Measurements from ENCODE around the gene ZNF511. TPM values are rescaled to one million over a fixed set of nuclear protein-coding genes. Genes with fewer than 3 reads are reported as not detected.

ZNF511 gene
- total RNA-seq, 1 experiment from 2014 or later, result 49.0 TPM

- no peaks in the 10 kb centered on the region for H3K27me3 ChIP-seq (ENCODE audit: insufficient read depth, low read length)
- POLR2A ChIA-PET, result no interaction called here
- CTCF ChIA-PET, result no interaction called here
- RAD21 ChIA-PET (ENCODE audit: low non-redundant PET in 1 of 2, low total read pairs in 2 of 2, uncharacterized antibody in 2 of 2, unreplicated experiment in 2 of 2), result no interaction called here
- H3K9me2 ChIP-seq (ENCODE audit: insufficient read depth), result no peaks in the 10 kb centered on the region
- no peaks in the 10 kb centered on the region for H4K20me1 ChIP-seq (ENCODE audit: insufficient read depth)
- no peak overlapping the region for H3K4me3 ChIP-seq (replicated peaks in 1 of 2; ENCODE audit: low read depth in 1 of 2, low read length in 2 of 2)
- intact Hi-C loops (cut with micrococcal nuclease), result no loop called here
- H3K36me3 ChIP-seq (ENCODE audit: control insufficient read depth in 1 of 2, insufficient read depth in 2 of 2, low read length in 2 of 2), result no peaks in the 10 kb centered on the region; a peak in 2 of 4 replicates
- no peaks in the 10 kb centered on the region for H3K79me2 ChIP-seq (ENCODE audit: insufficient read depth, low read length)
- H3K4me2 ChIP-seq (ENCODE audit: low read length), result no peak overlapping the region
- peaks cover 0 to 6% of the 10 kb centered on the region in 2 experiments; a peak in 1 of 4 replicates for H3K4me1 ChIP-seq (ENCODE audit: control insufficient read depth in 1 of 2, insufficient read depth in 2 of 2, low read length in 2 of 2)
- no peaks in the 10 kb centered on the region for H3K9me3 ChIP-seq (ENCODE audit: control insufficient read depth in 1 of 2, insufficient read depth in 1 of 2, low read depth in 1 of 2, low read length in 2 of 2)
- ATAC-seq, result no peak
- no TSS peak for BruUV-seq (replicated peaks)
- no peak overlapping the region for H2AFZ ChIP-seq (ENCODE audit: low read depth, low read length, poor library complexity, severe bottlenecking)
- H3K9ac ChIP-seq (ENCODE audit: low read length), result no peak overlapping the region
- DNase-seq (ENCODE audit: low read depth, low spot score), result no peak
- H3K27ac ChIP-seq (ENCODE audit: low read depth, low read length), result no peak overlapping the region
- TF ChIP-seq ZFX (IDR thresholded peaks at IDR 0.05) (no peak), ATF3 (IDR thresholded peaks at IDR 0.05) (no peak), ELF1 (IDR thresholded peaks at IDR 0.05; ENCODE audit: borderline replicate concordance, low read depth) (no peak), FOSL1 (IDR thresholded peaks at IDR 0.05; ENCODE audit: low read depth) (no peak), YY1 (IDR thresholded peaks at IDR 0.05; ENCODE audit: extremely low read depth, insufficient replicate concordance, low read depth, low read length) (no peak), MAX (IDR thresholded peaks at IDR 0.05) (no peak), JUND (IDR thresholded peaks at IDR 0.05) (no peak), SIN3A (IDR thresholded peaks at IDR 0.05; ENCODE audit: low read depth) (no peak), ZNF274 (IDR thresholded peaks at IDR 0.05; ENCODE audit: low read depth, low read length) (no peak), CTCF (IDR thresholded peaks at IDR 0.05 in 2 of 3, conservative IDR thresholded peaks at IDR 0.05 in 1 of 3; ENCODE audit: borderline replicate concordance in 1 of 3, insufficient read depth in 1 of 3, low read depth in 2 of 3, low read length in 2 of 3) (no peak), TCF7L2 (IDR thresholded peaks at IDR 0.05; ENCODE audit: borderline replicate concordance, extremely low read depth, insufficient read depth, insufficient read length) (no peak), REST (IDR thresholded peaks at IDR 0.05; ENCODE audit: low read depth) (no peak), ZBTB33 (IDR thresholded peaks at IDR 0.05; ENCODE audit: extremely low read depth, insufficient replicate concordance, low read length) (no peak)
Measured at GRCh38 chr10:133294189-133294588, 14.5 kb upstream of the ZNF511 start.

Data from HCT116 (cell line).